ENCODE data around the gene TTC31.
"Not testable (repeated sequence)": the region's sequence is repeated elsewhere in the genome, so short reads cannot be mapped to it uniquely, and the experiment has no call there.

Gene TTC31

GRCh38 chr2:74482801-74483674 lies at the start of gene TTC31, which contains the start of gene CCDC142:
Gene TTC31, plus strand, starts transcription at chr2:74483081. Its CDS starts 15 bp downstream, at chr2:74483096.
Gene CCDC142, minus strand, starts transcription at chr2:74482998. Its CDS starts 161 bp downstream, at chr2:74482837.
- DNase-seq = peak; percentile 84 to 99

- DNase-seq = no peak
These were observed 46.6 kb upstream of the TTC31 start for GRCh38 chr2:74436111-74436805.

GRCh38 chr2:74436848-74437695 lies 45.8 kb upstream of the TTC31 start:
- DNase-seq = no peak

- no peak for DNase-seq
These were observed 44.6 kb upstream of the TTC31 start for GRCh38 chr2:74438248-74438647.

GRCh38 chr2:74439373-74439772 lies 43.5 kb upstream of the TTC31 start:
- DNase-seq = no peak

- DNase-seq = no peak
These were observed 43.0 kb upstream of the TTC31 start for GRCh38 chr2:74439803-74440377.

- DNase-seq = peak; percentile 31 to 75
These were observed 42.3 kb upstream of the TTC31 start for GRCh38 chr2:74440378-74441169.

- no peak for DNase-seq
These were observed 41.7 kb upstream of the TTC31 start for GRCh38 chr2:74441170-74441689.

- DNase-seq = no peak
These were observed 41.0 kb upstream of the TTC31 start, which contains the start of gene RTKN for GRCh38 chr2:74441690-74442482. Gene RTKN, minus strand, starts transcription at chr2:74441937. Its CDS starts 121 bp downstream, at chr2:74441816.

GRCh38 chr2:74442483-74443297 lies 40.2 kb upstream of the TTC31 start:
- DNase-seq = not testable (repeated sequence)

- DNase-seq = no peak
These were observed 38.2 kb upstream of the TTC31 start for GRCh38 chr2:74444498-74445318.

- no peak for DNase-seq
These were observed 35.5 kb upstream of the TTC31 start for GRCh38 chr2:74447230-74447999.

- DNase-seq = no peak
These were observed 34.1 kb upstream of the TTC31 start for GRCh38 chr2:74448771-74449170.

- no peak for DNase-seq
These were observed 32.2 kb upstream of the TTC31 start for GRCh38 chr2:74450570-74451190.

- DNase-seq = peak; percentile 86 to 98
These were observed 28.0 kb upstream of the TTC31 start, which contains the start of gene INO80B for GRCh38 chr2:74454654-74455511. Gene INO80B, plus strand, starts transcription at chr2:74455087. Its CDS starts 30 bp downstream, at chr2:74455117.

- no peak for DNase-seq
These were observed 25.7 kb upstream of the TTC31 start for GRCh38 chr2:74457129-74457548.

Measured in bone marrow (tissue), 2 donors.